GM21717 (cell line): ENCODE data around the gene HINT2.

Experiments used
- ATAC-seq: cut with Tn5 transposase; IDR thresholded peaks from one replicate; pipeline ENCODE4 v1.9.1; 2021; ENCODE audit warnings: mild to moderate bottlenecking, moderate library complexity; ENCODE audit not compliant: unreplicated experiment

The HINT2 gene

GRCh38 chr9:35812025-35812602 is 2.7 kb downstream of the HINT2 start, which contains the start of gene SPAG8:
Gene SPAG8 (minus strand): TSS chr9:35812262. CDS start chr9:35812147, 115 bp downstream.
- peak; percentile 61 for ATAC-seq

GRCh38 chr9:35811381-35812024 is 3.3 kb downstream of the HINT2 start:
- no peak for ATAC-seq

GRCh38 chr9:35810122-35810521 is 4.7 kb downstream of the HINT2 start:
- no peak for ATAC-seq

GRCh38 chr9:35808433-35808832 is 6.4 kb downstream of the HINT2 start:
- ATAC-seq: no peak

GRCh38 chr9:35806101-35806500 is 8.7 kb downstream of the HINT2 start:
- no peak for ATAC-seq

GRCh38 chr9:35801328-35802128 is 13.3 kb downstream of the HINT2 start:
- ATAC-seq: no peak

- no peak for ATAC-seq
Measured at GRCh38 chr9:35800530-35800929, 14.3 kb downstream of the HINT2 start.

- no peak for ATAC-seq
Measured at GRCh38 chr9:35798658-35799374, 16.0 kb downstream of the HINT2 start.

GRCh38 chr9:35797311-35798109 is 17.3 kb downstream of the HINT2 start:
- no peak for ATAC-seq

- no peak for ATAC-seq
Measured at GRCh38 chr9:35795695-35796094, 19.1 kb downstream of the HINT2 start.

- no peak for ATAC-seq
Measured at GRCh38 chr9:35793461-35793860, 21.4 kb downstream of the HINT2 start.

GRCh38 chr9:35792826-35793225 is 22.0 kb downstream of the HINT2 start:
- no peak for ATAC-seq

- ATAC-seq: no peak
Measured at GRCh38 chr9:35792024-35792813, 22.6 kb downstream of the HINT2 start.

GRCh38 chr9:35791297-35791921 is 23.4 kb downstream of the HINT2 start, which contains the start of gene NPR2:
Gene NPR2 (plus strand): TSS chr9:35791591. CDS start chr9:35792409, 818 bp downstream.
- no peak for ATAC-seq

GRCh38 chr9:35790385-35791296 is 24.2 kb downstream of the HINT2 start:
- ATAC-seq: no peak

- no peak for ATAC-seq
Measured at GRCh38 chr9:35790025-35790384, 24.8 kb downstream of the HINT2 start.

- ATAC-seq: no peak
Measured at GRCh38 chr9:35789541-35789940, 25.3 kb downstream of the HINT2 start.

GRCh38 chr9:35783418-35783817 is 31.4 kb downstream of the HINT2 start:
- no peak for ATAC-seq
